SU-DHL-6 (cell line): ENCODE results near the gene TIMM8A.

Source experiments
- H2AFZ ChIP-seq: fragments of 200-600 bp; sonication (generic); 2 replicates; pipeline ENCODE4 v1.6.1; 2014; ENCODE audit warnings: low read depth, mild to moderate bottlenecking, moderate library complexity, mixed read lengths, antibody characterized with exemption, low read length; ENCODE audit not compliant: severe bottlenecking
- H3F3A ChIP-seq: fragments of 200-600 bp; shearing (Covaris generic); 2 replicates; pipeline ENCODE4 v1.6.0; 2016; ENCODE audit warnings: antibody characterized with exemption, mild to moderate bottlenecking; ENCODE audit not compliant: insufficient read depth
- H3K27ac ChIP-seq: fragments of 200-600 bp; sonication (generic); 2 replicates; pipeline ENCODE4 v1.5.1; 2016; ENCODE audit warnings: low read depth, mild to moderate bottlenecking, low read length, moderate library complexity, mixed read lengths
- H3K27me3 ChIP-seq: fragments of 200-600 bp; sonication (generic), shearing (Covaris generic); 2 replicates; pipeline ENCODE4 v1.6.0; 2014; ENCODE audit warnings: mild to moderate bottlenecking, low read length
- H3K36me3 ChIP-seq: fragments of 200-600 bp; sonication (generic); 2 replicates; pipeline ENCODE4 v1.6.1; 2014; ENCODE audit warnings: mild to moderate bottlenecking, low read length, mixed read lengths
- H3K4me2 ChIP-seq: fragments of 300-600, 200-600 bp; shearing (Covaris generic), sonication (generic); 2 replicates; pipeline ENCODE4 v1.6.0; 2014; ENCODE audit warnings: low read length, low read depth, mild to moderate bottlenecking; ENCODE audit not compliant: poor library complexity, severe bottlenecking
- H3K4me3 ChIP-seq: fragments of 200-600 bp; sonication (generic); 2 replicates; pipeline ENCODE4 v1.5.1; 2014; ENCODE audit warnings: antibody characterized with exemption, low read length, mild to moderate bottlenecking, mixed read lengths; ENCODE audit not compliant: insufficient read depth, poor library complexity, severe bottlenecking
- H3K79me2 ChIP-seq: fragments of 200-600 bp; sonication (generic); 2 replicates; pipeline ENCODE4 v1.6.1; 2014; ENCODE audit warnings: mild to moderate bottlenecking, low read length, moderate library complexity; ENCODE audit not compliant: insufficient read depth
- H3K9ac ChIP-seq: fragments of 200-600 bp; sonication (generic); 2 replicates; pipeline ENCODE4 v1.7.0; 2014; ENCODE audit warnings: mild to moderate bottlenecking, low read length
- H3K9me2 ChIP-seq: fragments of 200-600 bp; sonication (generic); replicated peaks from 2 replicates; pipeline ENCODE4 v1.6.1; 2014; ENCODE audit warnings: low read length; ENCODE audit not compliant: insufficient read depth
- H3K9me3 ChIP-seq: fragments of 200-600 bp; sonication (generic); 2 replicates; pipeline ENCODE4 v1.6.1; 2014; ENCODE audit warnings: low read length, mixed read lengths; ENCODE audit not compliant: insufficient read depth
- H4K20me1 ChIP-seq: fragments of 200-600 bp; sonication (generic); 2 replicates; pipeline ENCODE4 v1.6.1; 2014; ENCODE audit warnings: low read depth, mild to moderate bottlenecking, antibody characterized with exemption, low read length, moderate library complexity, mixed read lengths
- EZH2phosphoT487 ChIP-seq: fragments of 200-600 bp; sonication (generic), shearing (Covaris generic); conservative IDR thresholded peaks from 2 replicates; pipeline ENCODE4 v1.6.1; 2018; ENCODE audit warnings: mild to moderate bottlenecking, antibody characterized with exemption, low read length, moderate library complexity, mixed read lengths
- TF ChIP-seq, protein P1 (sequence below): fragments of 200-600 bp; sonication (generic); IDR thresholded peaks from one replicate; pipeline ENCODE4 v1.5.1; 2017; ENCODE audit warnings: antibody characterized with exemption, mild to moderate bottlenecking, low read length, moderate library complexity; ENCODE audit not compliant: insufficient read depth, poor library complexity, severe bottlenecking

TIMM8A gene

DNA sequence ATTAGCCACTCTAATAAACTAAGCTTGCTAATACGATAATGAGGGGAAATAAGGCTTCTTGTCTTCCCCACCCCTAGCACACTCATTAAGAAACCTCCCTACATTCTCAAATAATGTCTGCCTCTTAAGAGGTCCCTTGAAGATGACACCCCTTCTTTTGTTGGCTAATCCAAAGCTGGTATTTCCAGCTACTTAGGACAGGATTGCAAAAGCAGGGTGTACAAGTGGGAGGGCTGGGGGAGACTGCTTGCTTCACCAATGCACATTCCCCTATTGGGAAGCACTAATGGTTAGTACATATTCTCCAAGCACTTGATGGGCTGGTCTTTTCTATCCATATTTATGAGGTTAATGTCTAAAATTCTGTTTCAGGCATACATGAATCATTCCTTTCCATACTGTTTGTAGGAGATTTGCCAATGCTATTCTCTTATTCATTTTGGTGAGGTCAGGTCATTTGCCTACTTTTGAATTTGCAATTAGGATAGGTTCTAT lies 16.8 kb upstream of the TIMM8A start:
- Histone ChIP-seq H3K9me2 (no peaks in the 10 kb centered on the region), H3K27ac (no peak overlapping the region), H3K79me2 (no peaks in the 10 kb centered on the region), H3K27me3 (no peaks in the 10 kb centered on the region), H3K9ac (no peak overlapping the region), H3K36me3 (no peaks in the 10 kb centered on the region; the same call in 1 of the 2 replicates), H2AFZ (no peak overlapping the region), H3K9me3 (no peaks in the 10 kb centered on the region), H4K20me1 (no peaks in the 10 kb centered on the region), H3F3A (no peaks in the 10 kb centered on the region), H3K4me2 (no peak overlapping the region), H3K4me3 (no peak overlapping the region)
- no peak for TF ChIP-seq EZH2phosphoT487
- TF ChIP-seq, protein P1, sequence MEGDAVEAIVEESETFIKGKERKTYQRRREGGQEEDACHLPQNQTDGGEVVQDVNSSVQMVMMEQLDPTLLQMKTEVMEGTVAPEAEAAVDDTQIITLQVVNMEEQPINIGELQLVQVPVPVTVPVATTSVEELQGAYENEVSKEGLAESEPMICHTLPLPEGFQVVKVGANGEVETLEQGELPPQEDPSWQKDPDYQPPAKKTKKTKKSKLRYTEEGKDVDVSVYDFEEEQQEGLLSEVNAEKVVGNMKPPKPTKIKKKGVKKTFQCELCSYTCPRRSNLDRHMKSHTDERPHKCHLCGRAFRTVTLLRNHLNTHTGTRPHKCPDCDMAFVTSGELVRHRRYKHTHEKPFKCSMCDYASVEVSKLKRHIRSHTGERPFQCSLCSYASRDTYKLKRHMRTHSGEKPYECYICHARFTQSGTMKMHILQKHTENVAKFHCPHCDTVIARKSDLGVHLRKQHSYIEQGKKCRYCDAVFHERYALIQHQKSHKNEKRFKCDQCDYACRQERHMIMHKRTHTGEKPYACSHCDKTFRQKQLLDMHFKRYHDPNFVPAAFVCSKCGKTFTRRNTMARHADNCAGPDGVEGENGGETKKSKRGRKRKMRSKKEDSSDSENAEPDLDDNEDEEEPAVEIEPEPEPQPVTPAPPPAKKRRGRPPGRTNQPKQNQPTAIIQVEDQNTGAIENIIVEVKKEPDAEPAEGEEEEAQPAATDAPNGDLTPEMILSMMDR: no peak

DNA sequence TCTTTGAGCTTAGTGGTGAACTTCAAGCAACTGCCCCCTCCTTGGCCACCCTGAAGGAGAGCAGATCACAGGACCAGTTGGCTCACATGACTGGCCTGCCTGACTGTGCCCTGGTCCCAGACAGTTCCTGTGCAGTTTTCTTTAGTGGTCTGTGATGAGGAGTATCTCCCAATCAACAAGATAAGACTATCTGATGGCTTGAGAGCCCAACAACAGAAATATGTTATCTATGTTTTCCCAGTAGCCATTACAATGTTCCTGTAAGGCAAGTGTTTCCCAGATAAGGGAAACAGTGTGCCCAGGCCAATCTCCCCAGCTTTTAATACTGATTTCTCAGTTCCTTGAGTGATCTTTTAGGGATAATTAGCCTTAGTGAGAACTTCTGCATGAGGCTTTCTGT lies 14.2 kb upstream of the TIMM8A start:
- H3K9me2 ChIP-seq: no peaks in the 10 kb centered on the region
- H3K4me2 ChIP-seq: no peak overlapping the region
- H3K4me3 ChIP-seq: no peak overlapping the region
- no peaks in the 10 kb centered on the region for H3K27me3 ChIP-seq
- no peaks in the 10 kb centered on the region for H3K9me3 ChIP-seq
- H3F3A ChIP-seq: no peaks in the 10 kb centered on the region
- no peaks in the 10 kb centered on the region for H3K36me3 ChIP-seq
- no peaks in the 10 kb centered on the region for H4K20me1 ChIP-seq
- no peak overlapping the region for H3K27ac ChIP-seq
- no peak overlapping the region for H2AFZ ChIP-seq
- H3K79me2 ChIP-seq: no peaks in the 10 kb centered on the region
- TF ChIP-seq EZH2phosphoT487: no peak
- TF ChIP-seq, protein P1: no peak
- H3K9ac ChIP-seq: no peak overlapping the region

DNA sequence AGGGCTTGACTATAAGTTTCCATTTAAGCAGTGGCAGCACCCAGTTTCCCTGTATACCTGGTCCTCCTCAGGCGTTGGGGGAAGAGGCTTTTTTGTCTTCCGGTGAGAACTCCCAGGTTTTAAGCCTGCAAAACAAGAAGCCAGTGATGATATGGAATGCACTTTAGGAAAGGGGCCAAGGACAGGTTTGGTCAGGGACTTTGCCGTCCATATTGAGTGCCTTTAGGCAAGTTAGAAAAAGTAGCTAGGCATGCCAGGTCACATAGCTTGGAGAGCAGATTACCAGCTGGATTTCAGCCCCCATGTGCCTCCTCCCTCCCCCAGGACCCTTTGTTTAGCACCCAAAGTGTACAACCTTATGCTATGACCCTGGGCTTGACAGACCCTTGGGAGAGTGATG lies 13.6 kb upstream of the TIMM8A start:
- TF ChIP-seq EZH2phosphoT487: no peak
- Histone ChIP-seq H3K4me3 (no peak overlapping the region), H3K4me2 (no peak overlapping the region), H3K36me3 (no peaks in the 10 kb centered on the region), H3K9ac (no peak overlapping the region), H3K27me3 (no peaks in the 10 kb centered on the region), H3K79me2 (no peaks in the 10 kb centered on the region), H3K27ac (no peak overlapping the region), H4K20me1 (no peaks in the 10 kb centered on the region), H2AFZ (no peak overlapping the region), H3K9me3 (no peaks in the 10 kb centered on the region), H3K9me2 (no peaks in the 10 kb centered on the region), H3F3A (no peaks in the 10 kb centered on the region)

DNA sequence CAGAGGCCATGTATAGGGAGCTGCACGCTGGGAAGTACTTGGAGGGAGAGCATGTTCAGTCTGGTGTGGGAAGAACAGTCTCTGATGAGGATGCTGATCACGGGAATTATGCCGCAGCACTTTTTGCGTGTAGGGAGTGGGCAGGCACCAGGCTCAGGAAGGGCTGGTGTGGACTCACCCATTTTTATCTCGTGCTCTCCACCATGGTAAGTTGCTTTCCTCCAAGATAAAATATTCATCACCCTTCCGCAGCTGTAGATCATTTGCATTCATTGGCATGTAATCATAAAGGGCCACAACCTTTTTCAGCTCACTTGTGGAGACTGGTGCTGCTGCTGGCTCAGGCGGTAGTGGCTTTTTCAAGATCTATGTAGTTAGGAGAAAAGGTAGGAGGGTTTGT lies 11.8 kb upstream of the TIMM8A start:
- H4K20me1 ChIP-seq: no peaks in the 10 kb centered on the region
- no peak overlapping the region for H2AFZ ChIP-seq
- H3K4me3 ChIP-seq: no peak overlapping the region
- no peaks in the 10 kb centered on the region for H3K27me3 ChIP-seq
- no peaks in the 10 kb centered on the region for H3K9me2 ChIP-seq
- no peak overlapping the region for H3K27ac ChIP-seq
- H3K4me2 ChIP-seq: no peak overlapping the region
- no peak for TF ChIP-seq EZH2phosphoT487
- TF ChIP-seq, protein P1: no peak
- no peaks in the 10 kb centered on the region for H3F3A ChIP-seq
- no peaks in the 10 kb centered on the region for H3K79me2 ChIP-seq
- H3K9me3 ChIP-seq: no peaks in the 10 kb centered on the region
- no peak overlapping the region for H3K9ac ChIP-seq
- no peaks in the 10 kb centered on the region for H3K36me3 ChIP-seq
